CD14-positive monocyte (primary cell): ENCODE measurements around the gene KLRG1. TPM values are rescaled to one million over a fixed set of nuclear protein-coding genes. Genes with fewer than 3 reads are reported as not detected.

ENCODE experiments used
- DNase-seq, 3 donors: peaks; one replicate each; pipeline ENCODE4 v3.0.0-alpha.2; 2011 to 2022
- H2AFZ ChIP-seq: 2 replicates; pipeline ENCODE4 v1.6.0; 2012; ENCODE audit warnings: mild to moderate bottlenecking, low read depth, low read length, inconsistent platforms; ENCODE audit not compliant: insufficient read depth, poor library complexity, severe bottlenecking
- H3K27ac ChIP-seq, 2 donors: 1 replicate in 1 of 2; 2 replicates in 1 of 2; pipeline ENCODE4 v1.5.1; 2012 to 2013; ENCODE audit warnings: low read length in 2 of 2, control low read depth in 1 of 2, inconsistent platforms in 1 of 2, low read depth in 1 of 2, mild to moderate bottlenecking in 1 of 2
- H3K27me3 ChIP-seq, 2 donors: one replicate each; pipeline versions ENCODE4 v1.6.0 to v1.6.1; 2011 to 2013; ENCODE audit warnings: low read length in 2 of 2; ENCODE audit not compliant: control insufficient read depth in 2 of 2, insufficient read depth in 2 of 2
- H3K36me3 ChIP-seq, 2 donors: replicated peaks in 1 of 2; 1 replicate in 1 of 2; 2 replicates in 1 of 2; pipeline versions ENCODE4 v1.5.1 to v1.6.1; 2012 to 2013; ENCODE audit warnings: low read length in 2 of 2, control low read depth in 1 of 2, inconsistent platforms in 1 of 2, mild to moderate bottlenecking in 1 of 2; ENCODE audit not compliant: insufficient read depth in 2 of 2, control insufficient read depth in 1 of 2
- H3K4me1 ChIP-seq, 2 donors: 1 replicate in 1 of 2; 2 replicates in 1 of 2; pipeline versions ENCODE4 v1.5.1 to v1.6.1; 2012 to 2013; ENCODE audit warnings: low read length in 2 of 2, control low read depth in 1 of 2, inconsistent platforms in 1 of 2, mild to moderate bottlenecking in 1 of 2, moderate library complexity in 1 of 2; ENCODE audit not compliant: insufficient read depth in 2 of 2, control insufficient read depth in 1 of 2
- H3K4me2 ChIP-seq: replicated peaks from 2 replicates; pipeline ENCODE3; 2012; ENCODE audit warnings: low read length, moderate library complexity, mild to moderate bottlenecking; ENCODE audit not compliant: poor library complexity, severe bottlenecking; ENCODE audit errors: extremely low read depth
- H3K4me3 ChIP-seq, 3 experiments: fragments of 200-600 bp in 1 of 3; sonication (generic) in 1 of 3; replicated peaks in 1 of 3; 1 replicate in 2 of 3; 2 replicates in 1 of 3; pipeline ENCODE4 v1.5.1; 2011 to 2013; ENCODE audit warnings: low read length in 3 of 3, mild to moderate bottlenecking in 3 of 3, control low read depth in 2 of 3, low read depth in 2 of 3, inconsistent platforms in 1 of 3, moderate library complexity in 1 of 3
- H3K79me2 ChIP-seq: 2 replicates; pipeline ENCODE4 v1.6.0; 2012; ENCODE audit warnings: mild to moderate bottlenecking, control low read depth, inconsistent platforms, low read length, moderate library complexity; ENCODE audit not compliant: insufficient read depth
- H3K9ac ChIP-seq: 2 replicates; pipeline ENCODE4 v1.6.0; 2017; ENCODE audit warnings: low read length, mild to moderate bottlenecking; ENCODE audit not compliant: insufficient read depth, poor library complexity, severe bottlenecking
- H3K9me3 ChIP-seq, 2 donors: replicated peaks in 1 of 2; 1 replicate in 1 of 2; 2 replicates in 1 of 2; pipeline versions ENCODE4 v1.5.1 to v1.6.1; 2012 to 2013; ENCODE audit warnings: low read length in 2 of 2, control low read depth in 1 of 2; ENCODE audit not compliant: control insufficient read depth in 1 of 2, insufficient read depth in 1 of 2
- H4K20me1 ChIP-seq: 2 replicates; pipeline ENCODE4 v1.6.0; 2012; ENCODE audit warnings: mild to moderate bottlenecking, low read length, control low read depth, moderate library complexity; ENCODE audit not compliant: insufficient read depth
- H3K27ac Mint-ChIP-seq, 7 donors: one replicate each; pipeline ENCODE4 v1.8.0; 2020; ENCODE audit warnings: mild to moderate bottlenecking in 7 of 7, mixed read lengths in 7 of 7, moderate library complexity in 6 of 7, inconsistent platforms in 2 of 7
- H3K27me3 Mint-ChIP-seq, 3 donors: one replicate each; pipeline ENCODE4 v1.8.0; 2021 to 2022; ENCODE audit warnings: low read depth in 3 of 3, mild to moderate bottlenecking in 3 of 3, mixed read lengths in 3 of 3, moderate library complexity in 3 of 3, inconsistent platforms in 1 of 3
- H3K36me3 Mint-ChIP-seq, 2 donors: one replicate each; pipeline ENCODE4 v1.8.0; 2020; ENCODE audit warnings: mixed read lengths in 2 of 2, inconsistent platforms in 1 of 2, mild to moderate bottlenecking in 1 of 2
- H3K4me1 Mint-ChIP-seq: one replicate; pipeline ENCODE4 v1.8.0; 2020; ENCODE audit warnings: mild to moderate bottlenecking, mixed read lengths
- H3K4me3 Mint-ChIP-seq, 2 donors: one replicate each; pipeline ENCODE4 v1.8.0; 2020; ENCODE audit warnings: mild to moderate bottlenecking in 2 of 2, mixed read lengths in 2 of 2, moderate library complexity in 1 of 2
- H3K9me3 Mint-ChIP-seq, 7 donors: one replicate each; pipeline ENCODE4 v1.8.0; 2020 to 2022; ENCODE audit warnings: mixed read lengths in 7 of 7, mild to moderate bottlenecking in 6 of 7, moderate library complexity in 6 of 7, inconsistent platforms in 2 of 7
- CTCF ChIP-seq: fragments of 200-600 bp; IDR thresholded peaks from one replicate; pipeline ENCODE4 v1.8.0; 2022; ENCODE audit warnings: antibody characterized with exemption, mild to moderate bottlenecking
- whole genome bisulfite sequencing: methylation state at CpG from one replicate; pipeline ENCODE4 v1.1.5; 2013; ENCODE audit warnings: missing lambda C conversion rate; ENCODE audit not compliant: insufficient coverage; 5-methylcytosine and 5-hydroxymethylcytosine counted together
- intact Hi-C, 2 donors: fragments of 100-400 bp; cut with micrococcal nuclease; formaldehyde crosslinking; loops; one replicate each; pipeline versions ENCODE4 v1.15.0 to v1.15.1; 2023
- polyA plus RNA-seq, 3 donors: library from polyadenylated mRNA; depleted of rRNA in 1 of 3; unstranded in 2 of 3; stranded (reverse) in 1 of 3; fragments of 300-500 nt in 2 of 3; fragments of >200 nt in 1 of 3; fragmentation: Illumina TruSeq in 2 of 3; gene quantifications; 1 replicate in 2 of 3; 2 replicates in 1 of 3; pipeline ENCODE4 v1.2.3, GENCODE V29; 2012 to 2021

KLRG1 gene
- polyA plus RNA-seq, 3 donors: 1.1 to 3.4 (median 2.3) TPM

GRCh38 chr12:9051158-9051550 lies 61.8 kb downstream of the KLRG1 start:
- no peak overlapping the region for H3K27ac Mint-ChIP-seq
- no peak for TF ChIP-seq CTCF
- H3K27me3 ChIP-seq: no peaks in the 10 kb centered on the region

GRCh38 chr12:9052610-9053009 lies 63.3 kb downstream of the KLRG1 start:
- Histone ChIP-seq H3K27me3 (no peaks in the 10 kb centered on the region), H3K27ac (no peak overlapping the region), H3K4me1 (peaks cover 0 to 5% of the 10 kb centered on the region in 2 donors), H3K9ac (no peak overlapping the region), H3K36me3 (no peaks in the 10 kb centered on the region), H3K4me3 (no peak overlapping the region), H2AFZ (no peak overlapping the region), H3K4me2 (no peak overlapping the region), H3K79me2 (no peaks in the 10 kb centered on the region), H3K9me3 (no peaks in the 10 kb centered on the region), H4K20me1 (no peaks in the 10 kb centered on the region)
- no peak for DNase-seq
- Mint-ChIP-seq H3K4me3 (no peak overlapping the region), H3K27ac (no peak overlapping the region), H3K9me3 (no peaks in the 10 kb centered on the region), H3K27me3 (peaks cover 0 to 3% (median 0%) of the 10 kb centered on the region in 3 donors), H3K4me1 (peaks cover 9% of the 10 kb centered on the region), H3K36me3 (no peaks in the 10 kb centered on the region)
- TF ChIP-seq CTCF: no peak
- no CpG with 5 or more reads among the region's 1 CpG for WGBS
- intact Hi-C loops: loop anchor here in 1 of 2 donors (10.0 kb wide), 1 partner anchor 388 kb away; the partner anchor contains the start of gene MFAP5

More at GRCh38 chr12:9051158-9051550, 61.8 kb downstream of the KLRG1 start:
- Histone ChIP-seq H3K4me1 (peaks cover 0 to 5% of the 10 kb centered on the region in 2 donors), H4K20me1 (no peaks in the 10 kb centered on the region), H3K27ac (no peak overlapping the region), H3K9me3 (no peaks in the 10 kb centered on the region), H3K79me2 (no peaks in the 10 kb centered on the region), H3K9ac (no peak overlapping the region), H3K36me3 (no peaks in the 10 kb centered on the region), H3K4me2 (no peak overlapping the region), H2AFZ (peak overlapping the region; percentile 51), H3K4me3 (no peak overlapping the region)
- DNase-seq: peak in 1 of 3 donors; percentile 10
- Mint-ChIP-seq H3K4me3 (no peak overlapping the region), H3K27me3 (peaks cover 0 to 3% (median 0%) of the 10 kb centered on the region in 3 donors), H3K9me3 (no peaks in the 10 kb centered on the region), H3K36me3 (no peaks in the 10 kb centered on the region), H3K4me1 (peaks cover 9% of the 10 kb centered on the region)
- intact Hi-C loops: loop anchor here in 1 of 2 donors (10.0 kb wide), 1 partner anchor 386 kb away; the partner anchor contains the start of gene MFAP5
- WGBS: 0% methylated on average over 5 of the region's 6 CpGs

Other genes starting within 250 kb of the KLRG1 start
- not detected for gene A2ML1, start 166.9 kb upstream of the KLRG1 start, polyA plus RNA-seq
- 10 to 100 TPM in 1 of 3 donors, 1 to 10 TPM in 1, under 1 TPM in 1; 0.58 to 19.3 (median 1.4) TPM for gene PHC1, start 75.0 kb upstream of the KLRG1 start, polyA plus RNA-seq
- 100 to 1,000 TPM; 158 to 285 (median 268) TPM for gene M6PR, start 39.9 kb upstream of the KLRG1 start, polyA plus RNA-seq
- gene A2M, start 126.4 kb downstream of the KLRG1 start, polyA plus RNA-seq: 1 to 10 TPM in 1 of 3 donors, under 1 TPM in 1, not detected in 1; 0.12 to 1.2 TPM
- not detected for gene PZP, start 218.8 kb downstream of the KLRG1 start, polyA plus RNA-seq